Measurements from ENCODE around the gene DNM1.

Gene DNM1

GRCh38 chr9:128244091-128244836, 41.1 kb downstream of the DNM1 start:
- Histone ChIP-seq H3K27ac (peak overlapping the region in 20 of 21 experiments; percentile 51 to 92 (median 79)), H3K4me3 (peak overlapping the region; percentile 14 to 32 (median 25))

GRCh38 chr9:128244837-128245231, 41.7 kb downstream of the DNM1 start:
- H3K27ac ChIP-seq, result peak overlapping the region in 20 of 21 experiments; percentile 51 to 92 (median 79)

GRCh38 chr9:128245421-128246151, 42.4 kb downstream of the DNM1 start:
- H3K4me3 ChIP-seq, result no peak overlapping the region
- peak overlapping the region in 18 of 21 experiments; percentile 13 to 92 (median 70) for H3K27ac ChIP-seq

More at GRCh38 chr9:128244837-128245231, 41.7 kb downstream of the DNM1 start:
- peak overlapping the region; percentile 14 to 32 (median 25) for H3K4me3 ChIP-seq

GRCh38 chr9:128246471-128246870, 43.3 kb downstream of the DNM1 start:
- H3K4me3 ChIP-seq, result no peak overlapping the region
- H3K27ac ChIP-seq, result peak overlapping the region in 17 of 21 experiments; percentile 2 to 92 (median 67)

GRCh38 chr9:128247226-128247803, 44.1 kb downstream of the DNM1 start:
- no peak overlapping the region for H3K4me3 ChIP-seq
- peak overlapping the region in 2 of 21 experiments; percentile 30 to 39 for H3K27ac ChIP-seq

GRCh38 chr9:128249558-128249907, 46.4 kb downstream of the DNM1 start:
- H3K4me3 ChIP-seq, result peak overlapping the region in 1 of 7 experiments; percentile 55
- H3K27ac ChIP-seq, result peak overlapping the region in 1 of 21 experiments; percentile 46

GRCh38 chr9:128249908-128250838, 47.0 kb downstream of the DNM1 start:
- H3K27ac ChIP-seq, result peak overlapping the region in 13 of 21 experiments; percentile 4 to 79 (median 43)
- peak overlapping the region; percentile 24 to 55 (median 44) for H3K4me3 ChIP-seq

GRCh38 chr9:128250839-128251731, 47.9 kb downstream of the DNM1 start:
- H3K4me3 ChIP-seq, result peak overlapping the region; percentile 24 to 55 (median 44)
- H3K27ac ChIP-seq, result peak overlapping the region in 13 of 21 experiments; percentile 4 to 79 (median 43)

GRCh38 chr9:128251732-128252100, 48.5 kb downstream of the DNM1 start:
- Histone ChIP-seq H3K4me3 (no peak overlapping the region), H3K27ac (no peak overlapping the region)

- H3K27ac ChIP-seq, result no peak overlapping the region
- H3K4me3 ChIP-seq, result no peak overlapping the region
Observed at GRCh38 chr9:128252317-128253139, 49.3 kb downstream of the DNM1 start.

- Histone ChIP-seq H3K27ac (peak overlapping the region in 1 of 21 experiments; percentile 13), H3K4me3 (no peak overlapping the region)
Observed at GRCh38 chr9:128253140-128253990, 50.2 kb downstream of the DNM1 start.

- H3K27ac ChIP-seq, result peak overlapping the region in 1 of 21 experiments; percentile 13
- no peak overlapping the region for H3K4me3 ChIP-seq
Observed at GRCh38 chr9:128253991-128254346, 50.8 kb downstream of the DNM1 start.

- no peak overlapping the region for H3K4me3 ChIP-seq
- peak overlapping the region in 2 of 21 experiments; percentile 13 to 30 for H3K27ac ChIP-seq
Observed at GRCh38 chr9:128254362-128254761, 51.2 kb downstream of the DNM1 start.

GRCh38 chr9:128254855-128255759, 51.9 kb downstream of the DNM1 start:
- peak overlapping the region in 1 of 21 experiments; percentile 30 for H3K27ac ChIP-seq
- no peak overlapping the region for H3K4me3 ChIP-seq

- Histone ChIP-seq H3K27ac (no peak overlapping the region), H3K4me3 (no peak overlapping the region)
Observed at GRCh38 chr9:128257086-128257825, 54.1 kb downstream of the DNM1 start.
